ENCODE measurements around the gene TAX1BP3.
A peak's percentile ranks its signal among the peaks of the same experiment; 100 is the strongest.

TAX1BP3 gene

GRCh38 chr17:3689262-3690093 lies 21.1 kb upstream of the TAX1BP3 start:
- no peak for TF ChIP-seq CTCF (IDR thresholded peaks at IDR 0.05; ENCODE audit: borderline replicate concordance, control extremely low read depth, extremely low read depth, insufficient read depth, missing control alignments)
- no peak for DNase-seq (ENCODE audit: low spot score)
- in situ Hi-C loops (cut with MboI; ENCODE audit: low sequenced_read_pairs, unreplicated experiment) = no loop called here

DNA sequence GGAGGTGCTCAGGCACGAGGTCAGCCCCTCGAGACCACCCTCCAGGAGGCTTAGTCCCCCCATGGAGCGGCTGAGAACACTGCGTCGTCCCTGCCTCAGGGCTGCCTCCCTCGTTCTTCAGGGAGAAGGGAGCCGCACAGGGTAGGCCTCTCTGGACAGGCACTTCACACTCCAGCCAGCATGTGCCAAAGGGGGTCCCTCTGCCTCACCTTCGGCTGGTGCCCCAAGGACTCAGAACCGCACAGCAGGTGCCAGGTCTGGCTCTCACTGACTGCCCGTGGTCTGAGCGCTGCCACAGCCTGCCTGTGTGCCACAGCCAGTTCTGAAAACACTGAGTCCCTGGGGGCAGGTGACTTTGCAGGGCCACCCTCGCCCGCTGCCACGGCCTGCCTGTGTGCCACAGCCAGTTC lies 20.5 kb upstream of the TAX1BP3 start:
- in situ Hi-C loops (cut with MboI; ENCODE audit: low sequenced_read_pairs, unreplicated experiment) = no loop called here
- TF ChIP-seq CTCF (IDR thresholded peaks at IDR 0.05; ENCODE audit: borderline replicate concordance, control extremely low read depth, extremely low read depth, insufficient read depth, missing control alignments) = no peak
- no peak for DNase-seq (ENCODE audit: low spot score)

- DNase-seq (ENCODE audit: low spot score) = no peak
- in situ Hi-C loops (cut with MboI; ENCODE audit: low sequenced_read_pairs, unreplicated experiment) = no loop called here
- TF ChIP-seq CTCF (IDR thresholded peaks at IDR 0.05; ENCODE audit: borderline replicate concordance, control extremely low read depth, extremely low read depth, insufficient read depth, missing control alignments) = no peak
Measured at GRCh38 chr17:3688027-3688553, 19.7 kb upstream of the TAX1BP3 start.

GRCh38 chr17:3685174-3685573 lies 16.8 kb upstream of the TAX1BP3 start:
- in situ Hi-C loops (cut with MboI; ENCODE audit: low sequenced_read_pairs, unreplicated experiment) = no loop called here
- no peak for TF ChIP-seq CTCF (IDR thresholded peaks at IDR 0.05; ENCODE audit: borderline replicate concordance, control extremely low read depth, extremely low read depth, insufficient read depth, missing control alignments)
- no peak for DNase-seq (ENCODE audit: low spot score)

GRCh38 chr17:3683054-3683511 lies 14.7 kb upstream of the TAX1BP3 start:
- in situ Hi-C loops (cut with MboI; ENCODE audit: low sequenced_read_pairs, unreplicated experiment) = no loop called here
- peak; percentile 88 for DNase-seq (ENCODE audit: low spot score)
- peak; percentile 98 for TF ChIP-seq CTCF (IDR thresholded peaks at IDR 0.05; ENCODE audit: borderline replicate concordance, control extremely low read depth, extremely low read depth, insufficient read depth, missing control alignments)

DNA sequence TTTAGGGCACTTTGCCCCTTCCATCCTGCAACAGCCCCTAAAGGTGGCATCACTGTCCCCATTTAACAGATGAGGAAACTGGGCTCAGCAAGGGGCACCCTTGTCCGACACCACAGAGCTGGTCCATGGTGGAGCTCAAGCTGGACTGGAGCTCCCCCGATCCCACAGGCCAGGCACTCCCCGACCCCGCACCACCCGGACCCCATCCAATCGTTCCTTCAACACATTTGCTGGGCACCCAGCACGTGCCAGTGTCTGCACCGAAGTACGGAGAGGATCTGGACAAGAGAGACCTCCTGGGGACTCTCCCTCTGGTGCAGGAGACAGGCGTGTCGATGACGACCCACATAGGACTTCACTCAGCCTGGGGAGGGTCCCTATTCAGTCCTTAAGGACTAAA lies 13.7 kb upstream of the TAX1BP3 start:
- DNase-seq (ENCODE audit: low spot score) = no peak
- TF ChIP-seq CTCF (IDR thresholded peaks at IDR 0.05; ENCODE audit: borderline replicate concordance, control extremely low read depth, extremely low read depth, insufficient read depth, missing control alignments) = no peak
- in situ Hi-C loops (cut with MboI; ENCODE audit: low sequenced_read_pairs, unreplicated experiment) = no loop called here
